K562 (cell line): ENCODE measurements around the gene ATL1.
"Not testable (repeated sequence)": the region's sequence is repeated elsewhere in the genome, so short reads cannot be mapped to it uniquely, and the experiment has no call there.

Experiments
- CBFB ChIP-seq: sonication (generic); formaldehyde crosslinking; IDR thresholded peaks from 2 replicates; pipeline ENCODE4 v1.4.0; 2020; ENCODE audit warnings: mild to moderate bottlenecking, missing genetic modification reagents
- JUN ChIP-seq, 2 experiments: sonication (generic) in 1 of 2; formaldehyde crosslinking in 1 of 2; IDR thresholded peaks; 2 replicates each; pipeline versions ENCODE4 v1.6.1 to v1.8.0; 2012 to 2022; ENCODE audit warnings: borderline replicate concordance in 2 of 2, mild to moderate bottlenecking in 2 of 2, improper control_type of control experiment in 1 of 2, low read depth in 1 of 2, low read length in 1 of 2, missing genetic modification reagents in 1 of 2
- SMARCB1 ChIP-seq: IDR thresholded peaks from 2 replicates; pipeline ENCODE4 v1.6.1; 2011; ENCODE audit warnings: improper control_type of control experiment, low read depth; ENCODE audit not compliant: insufficient read length
- ZNF778 ChIP-seq: fragments of 450-650 bp; formaldehyde crosslinking; IDR thresholded peaks from 2 replicates; pipeline ENCODE4 v1.4.0; 2020; ENCODE audit warnings: mild to moderate bottlenecking, moderate library complexity
- TF ChIP-seq, protein P1 (sequence below): IDR thresholded peaks from 2 replicates; pipeline ENCODE4 v1.6.1; 2016; ENCODE audit warnings: missing genetic modification characterization, missing compliant biosample characterization
- TF ChIP-seq, protein P2 (sequence below): sonication (generic); formaldehyde crosslinking; IDR thresholded peaks from 2 replicates; pipeline ENCODE4 v1.8.0; 2022; ENCODE audit warnings: missing genetic modification reagents, mild to moderate bottlenecking, borderline replicate concordance
- TF ChIP-seq, protein P3 (sequence below): fragments of 450-650 bp; IDR thresholded peaks from 2 replicates; pipeline ENCODE4 v1.6.1; 2016; ENCODE audit warnings: missing biosample characterization, missing genetic modification characterization
- TF ChIP-seq, protein P4 (sequence below): fragments of 450-650 bp; conservative IDR thresholded peaks from 2 replicates; pipeline ENCODE4 v1.6.1; 2016; ENCODE audit warnings: missing genetic modification characterization, low read depth, mild to moderate bottlenecking, missing compliant biosample characterization, moderate library complexity

DNA sequence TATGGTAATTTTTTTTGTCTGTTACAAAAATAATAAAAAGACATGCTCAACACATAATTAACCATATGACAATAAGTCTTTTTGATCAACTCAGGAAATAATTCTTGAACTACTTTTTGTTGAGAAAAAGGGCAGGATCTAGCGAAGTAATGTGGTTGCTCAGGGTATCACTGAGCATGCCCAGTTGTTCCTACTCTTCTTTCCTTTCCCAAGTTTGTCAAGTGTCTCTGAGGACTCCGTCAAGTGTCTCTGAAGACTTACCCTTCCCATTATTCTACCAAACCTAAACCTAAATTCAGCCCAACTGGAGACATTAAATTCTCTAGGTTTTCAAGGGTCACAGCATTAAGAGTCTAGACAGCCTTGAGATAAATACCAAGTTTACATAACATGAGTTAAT is 104.6 kb downstream of the ATL1 start:
- TF ChIP-seq, protein P1, sequence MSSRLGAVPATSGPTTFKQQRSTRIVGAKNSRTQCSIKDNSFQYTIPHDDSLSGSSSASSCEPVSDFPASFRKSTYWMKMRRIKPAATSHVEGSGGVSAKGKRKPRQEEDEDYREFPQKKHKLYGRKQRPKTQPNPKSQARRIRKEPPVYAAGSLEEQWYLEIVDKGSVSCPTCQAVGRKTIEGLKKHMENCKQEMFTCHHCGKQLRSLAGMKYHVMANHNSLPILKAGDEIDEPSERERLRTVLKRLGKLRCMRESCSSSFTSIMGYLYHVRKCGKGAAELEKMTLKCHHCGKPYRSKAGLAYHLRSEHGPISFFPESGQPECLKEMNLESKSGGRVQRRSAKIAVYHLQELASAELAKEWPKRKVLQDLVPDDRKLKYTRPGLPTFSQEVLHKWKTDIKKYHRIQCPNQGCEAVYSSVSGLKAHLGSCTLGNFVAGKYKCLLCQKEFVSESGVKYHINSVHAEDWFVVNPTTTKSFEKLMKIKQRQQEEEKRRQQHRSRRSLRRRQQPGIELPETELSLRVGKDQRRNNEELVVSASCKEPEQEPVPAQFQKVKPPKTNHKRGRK (tag), result not testable (repeated sequence)
- not testable (repeated sequence) for TF ChIP-seq CBFB (CRISPR knock-in tag); ZNF778 (CRISPR knock-in tag); SMARCB1; JUN (IDR thresholded peaks at IDR 0.05; ENCODE audit: borderline replicate concordance, low read depth, low read length); JUN (CRISPR knock-in tag; IDR thresholded peaks at IDR 0.05; ENCODE audit: borderline replicate concordance)
- TF ChIP-seq, protein P2, sequence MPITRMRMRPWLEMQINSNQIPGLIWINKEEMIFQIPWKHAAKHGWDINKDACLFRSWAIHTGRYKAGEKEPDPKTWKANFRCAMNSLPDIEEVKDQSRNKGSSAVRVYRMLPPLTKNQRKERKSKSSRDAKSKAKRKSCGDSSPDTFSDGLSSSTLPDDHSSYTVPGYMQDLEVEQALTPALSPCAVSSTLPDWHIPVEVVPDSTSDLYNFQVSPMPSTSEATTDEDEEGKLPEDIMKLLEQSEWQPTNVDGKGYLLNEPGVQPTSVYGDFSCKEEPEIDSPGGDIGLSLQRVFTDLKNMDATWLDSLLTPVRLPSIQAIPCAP (CRISPR knock-in tag), result not testable (repeated sequence)
- TF ChIP-seq, protein P3, sequence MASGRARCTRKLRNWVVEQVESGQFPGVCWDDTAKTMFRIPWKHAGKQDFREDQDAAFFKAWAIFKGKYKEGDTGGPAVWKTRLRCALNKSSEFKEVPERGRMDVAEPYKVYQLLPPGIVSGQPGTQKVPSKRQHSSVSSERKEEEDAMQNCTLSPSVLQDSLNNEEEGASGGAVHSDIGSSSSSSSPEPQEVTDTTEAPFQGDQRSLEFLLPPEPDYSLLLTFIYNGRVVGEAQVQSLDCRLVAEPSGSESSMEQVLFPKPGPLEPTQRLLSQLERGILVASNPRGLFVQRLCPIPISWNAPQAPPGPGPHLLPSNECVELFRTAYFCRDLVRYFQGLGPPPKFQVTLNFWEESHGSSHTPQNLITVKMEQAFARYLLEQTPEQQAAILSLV (tag), result not testable (repeated sequence)
- TF ChIP-seq, protein P4, sequence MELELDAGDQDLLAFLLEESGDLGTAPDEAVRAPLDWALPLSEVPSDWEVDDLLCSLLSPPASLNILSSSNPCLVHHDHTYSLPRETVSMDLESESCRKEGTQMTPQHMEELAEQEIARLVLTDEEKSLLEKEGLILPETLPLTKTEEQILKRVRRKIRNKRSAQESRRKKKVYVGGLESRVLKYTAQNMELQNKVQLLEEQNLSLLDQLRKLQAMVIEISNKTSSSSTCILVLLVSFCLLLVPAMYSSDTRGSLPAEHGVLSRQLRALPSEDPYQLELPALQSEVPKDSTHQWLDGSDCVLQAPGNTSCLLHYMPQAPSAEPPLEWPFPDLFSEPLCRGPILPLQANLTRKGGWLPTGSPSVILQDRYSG (tag), result not testable (repeated sequence)
